ENCODE results near the gene CREB3L1. TPM values are rescaled to one million over a fixed set of nuclear protein-coding genes. Genes with fewer than 3 reads are reported as not detected.
A peak's percentile ranks its signal among the peaks of the same experiment; 100 is the strongest.

CREB3L1 gene
- total and polyA plus RNA-seq, 10 donors, result 0.28 to 8.9 (median 2.8) TPM

DNA sequence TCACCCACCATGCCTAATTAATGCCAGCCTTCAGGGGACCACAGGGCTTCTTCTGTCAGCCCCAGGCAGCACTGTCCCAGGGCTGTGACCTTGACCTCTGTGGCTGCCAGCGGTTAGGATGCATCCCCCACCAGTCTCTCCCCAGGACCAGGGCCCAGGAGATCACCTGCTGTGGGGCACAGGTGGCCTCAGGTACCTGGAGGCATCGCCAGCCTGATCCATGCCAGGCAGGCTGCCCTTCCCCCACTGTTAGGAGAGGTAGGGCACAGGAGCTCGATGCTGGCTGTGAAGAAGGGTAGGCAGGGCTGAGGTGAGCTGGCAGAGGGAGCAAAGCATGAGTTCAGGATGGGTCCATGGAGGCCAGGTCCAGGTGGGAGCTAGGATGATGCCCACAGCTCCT is 87.3 kb downstream of the CREB3L1 start:
- WGBS, 5 donors, result 80 to 92% (median 90%) methylated on average over 3 of the region's 3 CpGs
- intact Hi-C loops (cut with DNase I; ENCODE audit: low total_unique reads), result no loop called here
- H3K4me1 ChIP-seq, result peaks cover 50 to 100% (median 72%) of the 10 kb centered on the region in 6 donors

DNA sequence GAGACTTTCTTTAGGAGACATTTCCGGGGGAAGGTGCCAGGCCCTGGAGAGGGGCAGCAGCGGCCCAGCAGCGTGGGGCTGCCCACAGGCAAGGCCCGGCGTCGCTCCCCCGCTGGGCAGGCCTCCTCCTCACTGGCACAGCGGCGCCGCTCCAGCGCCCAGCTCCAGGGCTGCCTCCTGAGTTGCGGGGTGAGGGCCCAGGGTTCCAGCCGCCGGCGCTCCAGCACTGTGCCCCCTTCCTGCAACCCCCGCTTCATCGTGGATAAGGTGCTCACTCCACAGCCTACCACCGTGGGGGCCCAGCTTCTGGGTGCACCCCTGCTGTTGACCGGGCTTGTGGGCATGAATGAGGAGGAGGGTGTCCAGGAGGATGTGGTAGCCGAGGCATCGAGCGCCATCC is 88.8 kb downstream of the CREB3L1 start:
- TF ChIP-seq, protein P1, sequence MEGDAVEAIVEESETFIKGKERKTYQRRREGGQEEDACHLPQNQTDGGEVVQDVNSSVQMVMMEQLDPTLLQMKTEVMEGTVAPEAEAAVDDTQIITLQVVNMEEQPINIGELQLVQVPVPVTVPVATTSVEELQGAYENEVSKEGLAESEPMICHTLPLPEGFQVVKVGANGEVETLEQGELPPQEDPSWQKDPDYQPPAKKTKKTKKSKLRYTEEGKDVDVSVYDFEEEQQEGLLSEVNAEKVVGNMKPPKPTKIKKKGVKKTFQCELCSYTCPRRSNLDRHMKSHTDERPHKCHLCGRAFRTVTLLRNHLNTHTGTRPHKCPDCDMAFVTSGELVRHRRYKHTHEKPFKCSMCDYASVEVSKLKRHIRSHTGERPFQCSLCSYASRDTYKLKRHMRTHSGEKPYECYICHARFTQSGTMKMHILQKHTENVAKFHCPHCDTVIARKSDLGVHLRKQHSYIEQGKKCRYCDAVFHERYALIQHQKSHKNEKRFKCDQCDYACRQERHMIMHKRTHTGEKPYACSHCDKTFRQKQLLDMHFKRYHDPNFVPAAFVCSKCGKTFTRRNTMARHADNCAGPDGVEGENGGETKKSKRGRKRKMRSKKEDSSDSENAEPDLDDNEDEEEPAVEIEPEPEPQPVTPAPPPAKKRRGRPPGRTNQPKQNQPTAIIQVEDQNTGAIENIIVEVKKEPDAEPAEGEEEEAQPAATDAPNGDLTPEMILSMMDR (IDR thresholded peaks at IDR 0.05 in 8 of 11, conservative IDR thresholded peaks at IDR 0.05 in 3 of 11), result no peak
- no peak for TF ChIP-seq POLR2A (IDR thresholded peaks at IDR 0.05)
- TF ChIP-seq POLR2AphosphoS5 (IDR thresholded peaks at IDR 0.05), result no peak
- WGBS, 5 donors, result 87 to 100% (median 90%) methylated on average over 2 to 22 of the region's 22 CpGs
- Histone ChIP-seq H3K36me3 (peaks cover 0 to 76% (median 34%) of the 10 kb centered on the region in 6 donors), H3K4me3 (no peak overlapping the region), H3K4me1 (peaks cover 38 to 91% (median 64%) of the 10 kb centered on the region in 6 donors), H3K9me3 (no peaks in the 10 kb centered on the region), H3K27ac (peak overlapping the region in 3 of 8 donors; percentile 8 to 93 (median 61)), H3K27me3 (replicated peaks in 1 of 7) (no peaks in the 10 kb centered on the region)
- intact Hi-C loops (cut with DNase I; ENCODE audit: low total_unique reads), result no loop called here
- no peak for DNase-seq

More for the DNA sequence above, 87.3 kb downstream of the CREB3L1 start:
- DNase-seq, result no peak
- Histone ChIP-seq H3K27me3 (replicated peaks in 1 of 7) (no peaks in the 10 kb centered on the region), H3K36me3 (peaks cover 0 to 61% (median 19%) of the 10 kb centered on the region in 6 donors), H3K9me3 (no peaks in the 10 kb centered on the region), H3K4me3 (no peak overlapping the region), H3K27ac (peak overlapping the region in 3 of 8 donors; percentile 87 to 94 (median 93))
- TF ChIP-seq POLR2AphosphoS5 (IDR thresholded peaks at IDR 0.05), result peak in 1 of 3 donors; percentile 49
- TF ChIP-seq, protein P1 (IDR thresholded peaks at IDR 0.05 in 8 of 11, conservative IDR thresholded peaks at IDR 0.05 in 3 of 11), result no peak
- TF ChIP-seq POLR2A (IDR thresholded peaks at IDR 0.05), result no peak

DNA sequence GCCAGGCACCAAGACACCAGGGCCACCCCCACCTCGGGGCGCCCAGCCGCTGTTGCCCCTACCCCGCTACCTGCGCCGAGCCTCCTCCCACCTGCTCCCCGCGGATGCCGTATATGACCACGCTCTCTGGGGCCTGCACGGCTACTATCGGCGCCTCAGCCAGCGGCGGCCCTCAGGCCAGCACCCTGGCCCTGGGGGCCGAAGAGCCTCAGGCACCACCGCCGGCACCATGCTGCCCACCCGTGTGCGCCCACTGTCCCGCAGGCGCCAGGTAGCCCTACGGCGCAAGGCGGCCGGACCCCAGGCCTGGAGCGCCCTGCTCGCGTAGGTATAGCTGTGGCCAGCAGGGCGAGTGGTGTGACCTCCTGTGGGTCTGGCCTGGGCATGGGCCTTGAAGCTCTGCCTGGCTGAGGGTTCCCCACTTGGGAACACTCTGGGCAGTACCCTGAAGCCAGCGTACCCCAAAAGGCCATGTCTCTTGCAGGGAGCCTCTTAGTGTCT is 89.2 kb downstream of the CREB3L1 start:
- Histone ChIP-seq H3K4me1 (peaks cover 33 to 86% (median 59%) of the 10 kb centered on the region in 6 donors), H3K27ac (peak overlapping the region in 5 of 8 donors; percentile 8 to 61 (median 43)), H3K9me3 (no peaks in the 10 kb centered on the region), H3K4me3 (no peak overlapping the region), H3K36me3 (peaks cover 0 to 80% (median 38%) of the 10 kb centered on the region in 6 donors), H3K27me3 (replicated peaks in 1 of 7) (no peaks in the 10 kb centered on the region)
- no peak for TF ChIP-seq POLR2AphosphoS5 (IDR thresholded peaks at IDR 0.05)
- TF ChIP-seq POLR2A (IDR thresholded peaks at IDR 0.05), result no peak
- TF ChIP-seq, protein P1 (IDR thresholded peaks at IDR 0.05 in 8 of 11, conservative IDR thresholded peaks at IDR 0.05 in 3 of 11), result no peak
- 91 to 95% (median 92%) methylated on average over 5 to 31 of the region's 31 CpGs for WGBS, 5 donors
- intact Hi-C loops (cut with DNase I; ENCODE audit: low total_unique reads), result no loop called here
- peak; percentile 78 for DNase-seq

DNA sequence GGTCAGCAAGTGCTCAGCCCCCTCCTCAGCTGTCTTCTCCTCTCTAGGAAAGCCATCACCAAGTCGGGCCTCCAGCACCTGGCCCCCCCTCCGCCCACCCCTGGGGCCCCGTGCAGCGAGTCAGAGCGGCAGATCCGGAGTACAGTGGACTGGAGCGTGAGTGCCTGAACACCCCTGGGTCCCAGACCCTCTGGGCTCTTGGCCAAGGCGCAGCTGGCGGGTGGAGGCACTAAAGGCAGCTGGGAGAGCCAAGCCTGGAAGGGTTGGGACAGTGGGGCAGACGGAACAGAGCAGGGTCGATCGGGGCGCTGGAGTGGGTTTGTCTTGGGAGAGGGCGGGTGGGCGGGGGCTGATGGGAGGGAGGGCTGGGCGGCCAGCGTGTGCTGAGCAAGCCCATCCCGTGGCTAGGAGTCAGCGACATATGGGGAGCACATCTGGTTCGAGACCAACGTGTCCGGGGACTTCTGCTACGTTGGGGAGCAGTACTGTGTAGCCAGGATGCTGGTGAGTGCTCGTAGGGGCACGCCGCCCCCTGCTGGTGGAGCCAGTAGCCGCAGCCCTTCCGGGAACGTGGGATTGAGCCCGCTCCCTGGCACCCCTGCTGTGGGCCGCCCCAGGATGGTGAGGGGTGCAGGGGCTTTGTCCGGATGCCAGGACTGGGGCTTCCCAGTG is 89.9 kb downstream of the CREB3L1 start:
- H3K27me3 ChIP-seq (replicated peaks in 1 of 7), result no peaks in the 10 kb centered on the region
- peak overlapping the region in 1 of 8 donors; percentile 4 for H3K4me3 ChIP-seq
- H3K36me3 ChIP-seq, result peaks cover 0 to 87% (median 45%) of the 10 kb centered on the region in 6 donors
- DNase-seq, result peak; percentile 94
- intact Hi-C loops (cut with DNase I; ENCODE audit: low total_unique reads), result no loop called here
- H3K4me1 ChIP-seq, result peaks cover 27 to 79% (median 53%) of the 10 kb centered on the region in 6 donors
- H3K9me3 ChIP-seq, result no peaks in the 10 kb centered on the region
- WGBS, 5 donors, result 28 to 37% (median 32%) methylated on average over 20 to 32 of the region's 32 CpGs
- TF ChIP-seq POLR2AphosphoS5 (IDR thresholded peaks at IDR 0.05) (peak; percentile 56 to 74 (median 63)), POLR2A (IDR thresholded peaks at IDR 0.05) (no peak)
- TF ChIP-seq, protein P1 (IDR thresholded peaks at IDR 0.05 in 8 of 11, conservative IDR thresholded peaks at IDR 0.05 in 3 of 11), result peak; percentile 87 to 97 (median 93)
- H3K27ac ChIP-seq, result peak overlapping the region in 4 of 8 donors; percentile 13 to 61 (median 51)
